IPS-18c (cell line): ENCODE measurements around the gene ZNF688.

Source experiments
- H3K4me3 ChIP-seq: 2 replicates; pipeline ENCODE4 v1.7.0; 2013; ENCODE audit warnings: low read depth, mild to moderate bottlenecking, low read length, moderate library complexity; ENCODE audit not compliant: insufficient read depth
- H3K9me3 ChIP-seq: one replicate; pipeline ENCODE4 v1.6.1; 2013; ENCODE audit warnings: mild to moderate bottlenecking, low read length, moderate library complexity; ENCODE audit not compliant: control insufficient read depth, insufficient read depth

Gene ZNF688

GRCh38 chr16:30571445-30572322 is at the start of gene ZNF688:
TSS of gene ZNF688 (minus strand) at chr16:30571714. CDS start at chr16:30571629, 85 bp downstream.
- Histone ChIP-seq H3K9me3 (no peaks in the 10 kb centered on the region), H3K4me3 (peak within 1 kb of the TSS; percentile 70)

- H3K9me3 ChIP-seq = peaks cover 4% of the 10 kb centered on the region
- H3K4me3 ChIP-seq = no peak overlapping the region
Observed at GRCh38 chr16:30620169-30620568, 48.7 kb upstream of the ZNF688 start.

- Histone ChIP-seq H3K4me3 (no peak overlapping the region), H3K9me3 (peaks cover 4% of the 10 kb centered on the region)
Observed at GRCh38 chr16:30619638-30620037, 48.1 kb upstream of the ZNF688 start.

DNA sequence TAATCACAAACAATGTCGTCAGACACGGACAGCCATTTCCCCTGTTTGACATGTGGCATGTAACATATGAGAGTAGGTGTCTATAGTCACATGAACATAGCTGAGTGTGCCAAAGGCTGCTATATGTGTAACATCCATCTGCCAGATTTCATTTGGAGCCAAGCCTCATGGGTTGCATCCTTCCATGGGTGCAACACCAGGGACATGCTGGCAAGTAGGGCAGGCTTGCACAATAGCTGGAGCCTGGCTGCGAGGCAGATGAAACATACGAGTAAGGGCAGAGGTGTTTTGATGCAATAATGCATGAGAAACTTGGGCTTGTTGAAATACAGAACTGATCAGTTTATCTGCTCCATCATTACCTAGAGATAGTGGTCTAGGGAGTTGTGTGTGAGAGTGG is 47.7 kb upstream of the ZNF688 start:
- Histone ChIP-seq H3K4me3 (no peak overlapping the region), H3K9me3 (peaks cover 3% of the 10 kb centered on the region)

DNA sequence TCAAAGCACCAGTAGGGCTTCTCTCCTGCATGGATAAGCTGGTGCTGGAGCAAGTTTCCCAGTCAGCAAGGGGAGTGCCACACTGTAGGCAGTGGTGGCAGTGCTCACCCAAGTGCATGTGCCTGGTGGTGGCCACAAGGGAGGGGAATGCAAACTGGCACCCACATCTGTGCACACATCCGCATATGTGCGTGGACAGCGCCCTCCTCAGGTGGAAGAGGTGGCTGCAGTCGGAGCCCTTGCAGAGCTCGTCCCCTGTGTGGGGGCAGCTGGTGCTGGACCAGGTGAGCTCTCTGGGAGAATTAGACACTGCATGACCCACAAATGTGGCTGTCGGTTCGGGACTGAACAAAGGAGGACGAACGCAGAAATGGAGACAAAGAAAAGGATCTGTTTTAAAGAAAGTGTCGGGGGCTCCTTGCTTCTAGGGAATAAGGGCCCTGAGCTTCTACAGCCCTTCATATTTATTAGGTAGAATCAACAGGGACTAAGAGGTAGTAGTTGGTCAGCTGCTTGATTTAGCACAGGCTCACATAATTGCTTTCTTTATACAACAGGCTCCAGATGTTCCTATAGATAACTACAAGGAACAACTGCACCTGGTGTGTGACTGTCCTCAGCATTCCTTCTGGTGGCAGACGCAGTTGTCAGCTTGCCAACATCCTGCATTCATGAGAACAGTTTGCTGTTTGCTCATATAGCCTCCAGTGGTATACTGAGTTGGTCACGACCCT is 44.0 kb upstream of the ZNF688 start:
- no peak overlapping the region for H3K4me3 ChIP-seq
- H3K9me3 ChIP-seq = no peaks in the 10 kb centered on the region

- no peaks in the 10 kb centered on the region for H3K9me3 ChIP-seq
- peak within 1 kb of the TSS; percentile 96 for H3K4me3 ChIP-seq
Observed at GRCh38 chr16:30609926-30610839, 38.7 kb upstream of the ZNF688 start, which contains the start of gene ZNF689. TSS of gene ZNF689 (minus strand) at chr16:30610389. CDS start at chr16:30610041, 348 bp downstream.

DNA sequence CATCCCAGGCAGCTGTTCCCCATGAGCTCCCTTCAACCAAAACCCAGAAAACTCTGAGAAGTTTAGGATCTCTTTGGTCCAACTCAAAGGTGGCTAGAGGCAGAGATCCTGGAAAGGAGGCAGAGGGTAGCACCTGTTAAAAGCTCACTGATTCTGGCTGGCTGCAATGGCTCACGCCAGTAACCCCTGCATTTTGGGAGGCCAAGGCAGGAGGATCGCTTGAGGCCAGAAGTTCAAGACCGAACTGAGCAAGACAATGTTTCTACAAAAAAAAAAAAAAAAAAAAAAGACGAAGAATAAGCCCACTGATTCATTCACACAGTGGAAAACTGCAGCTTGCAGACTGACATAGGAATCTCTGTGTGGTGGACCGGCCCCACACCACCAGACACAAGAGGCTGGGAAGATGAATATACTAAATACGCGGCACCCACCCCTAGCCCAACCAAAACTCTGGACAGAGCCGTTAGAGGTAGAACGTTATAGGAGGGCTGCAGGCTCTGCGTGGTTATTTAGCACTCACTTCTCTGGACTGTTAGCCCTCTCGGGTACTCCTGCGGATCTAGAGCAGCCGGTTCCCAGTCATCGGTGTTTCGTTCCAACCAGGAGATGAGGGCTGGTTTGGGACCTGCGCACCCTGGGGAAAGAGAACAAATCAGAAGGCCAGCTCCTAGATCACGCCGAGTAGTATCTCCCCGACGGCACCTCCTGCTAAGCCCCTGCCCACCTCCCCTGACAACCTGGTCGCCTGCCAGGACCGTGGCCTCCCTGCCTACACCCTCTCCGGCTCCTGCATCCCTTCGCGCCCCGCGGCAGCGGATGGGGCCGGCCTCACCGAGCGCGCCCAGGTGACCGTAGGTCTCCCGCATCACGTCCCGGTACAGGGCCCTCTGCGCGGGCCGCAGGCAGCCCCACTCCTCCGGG is 37.8 kb upstream of the ZNF688 start:
- Histone ChIP-seq H3K9me3 (no peaks in the 10 kb centered on the region), H3K4me3 (peak overlapping the region; percentile 96)

DNA sequence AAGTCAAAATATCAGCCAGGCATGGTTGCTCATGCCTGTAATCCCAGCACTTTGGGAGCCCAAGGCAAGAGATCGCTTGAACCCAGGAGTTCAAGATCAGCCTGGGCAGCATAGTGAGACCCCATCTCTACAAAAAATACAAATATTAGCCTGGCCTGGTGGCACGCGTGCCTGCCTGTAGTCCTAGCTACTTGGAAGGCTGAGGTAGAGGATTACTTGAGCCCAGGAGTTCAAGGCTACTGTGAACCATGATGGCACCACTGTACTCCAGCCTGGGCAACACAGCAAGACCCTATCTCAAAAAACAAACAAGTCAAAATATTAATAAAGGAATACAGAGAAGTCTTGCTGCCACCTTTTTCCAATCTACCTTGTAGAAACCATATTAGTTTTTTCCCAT is 34.5 kb upstream of the ZNF688 start:
- H3K9me3 ChIP-seq = no peaks in the 10 kb centered on the region
- H3K4me3 ChIP-seq = no peak overlapping the region

DNA sequence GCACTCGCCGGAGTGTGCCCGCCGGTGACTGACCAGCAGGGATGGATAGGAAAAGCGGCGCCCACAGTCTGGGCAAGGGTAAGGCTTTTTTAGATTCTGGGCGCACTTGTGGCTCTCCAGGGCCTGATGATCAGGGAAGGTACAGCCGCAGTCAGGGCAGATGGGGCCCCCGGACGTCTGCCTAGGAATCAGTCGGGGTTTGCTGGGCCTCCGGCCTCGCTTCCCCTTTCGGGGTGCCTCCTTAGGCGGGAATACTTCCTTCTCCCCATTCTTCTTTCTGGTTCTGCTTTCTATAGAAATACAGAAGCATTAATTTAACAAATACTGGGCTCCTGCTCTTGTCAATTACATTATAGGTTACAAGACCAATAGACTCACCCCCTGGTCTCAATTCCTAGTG is 33.6 kb upstream of the ZNF688 start:
- no peak overlapping the region for H3K4me3 ChIP-seq
- H3K9me3 ChIP-seq = peaks cover 1% of the 10 kb centered on the region

DNA sequence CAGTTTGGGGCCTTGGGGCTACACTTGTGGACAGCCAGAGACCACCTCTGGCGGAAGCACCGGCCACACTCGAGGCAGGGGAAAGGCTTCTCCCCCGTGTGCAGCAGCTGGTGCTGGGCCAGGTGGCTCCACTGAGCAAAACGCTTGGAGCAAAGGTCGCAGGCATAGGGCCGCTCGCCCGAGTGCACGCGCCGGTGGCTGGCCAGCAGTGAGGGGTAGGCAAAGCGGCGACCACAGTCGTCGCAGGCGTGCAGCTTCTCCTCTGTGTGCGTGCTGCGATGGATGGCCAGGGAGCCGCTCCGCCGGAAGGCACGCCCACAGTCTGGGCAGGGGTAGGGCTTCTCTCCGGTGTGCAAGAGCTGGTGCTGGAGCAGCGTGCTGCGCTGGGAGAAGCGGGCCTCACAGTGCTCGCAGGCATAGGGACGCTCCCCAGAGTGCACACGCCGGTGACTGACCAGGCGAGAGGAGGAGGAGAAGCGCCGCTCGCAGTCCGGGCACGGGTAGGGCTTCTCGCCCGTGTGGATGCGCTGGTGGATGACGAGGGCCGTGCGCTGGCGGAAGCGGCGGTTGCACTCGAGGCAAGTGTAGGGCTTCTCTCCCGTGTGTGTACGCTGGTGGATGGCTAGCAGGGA is 32.9 kb upstream of the ZNF688 start:
- no peak overlapping the region for H3K4me3 ChIP-seq
- peaks cover 2% of the 10 kb centered on the region for H3K9me3 ChIP-seq

- H3K4me3 ChIP-seq = no peak overlapping the region
Observed at GRCh38 chr16:30603945-30604315, 32.4 kb upstream of the ZNF688 start.

GRCh38 chr16:30602616-30603277 is 31.2 kb upstream of the ZNF688 start:
- H3K9me3 ChIP-seq = peaks cover 2% of the 10 kb centered on the region
- H3K4me3 ChIP-seq = no peak overlapping the region

More at GRCh38 chr16:30603945-30604315, 32.4 kb upstream of the ZNF688 start:
- peaks cover 2% of the 10 kb centered on the region for H3K9me3 ChIP-seq

GRCh38 chr16:30601966-30602365 is 30.5 kb upstream of the ZNF688 start:
- Histone ChIP-seq H3K4me3 (no peak overlapping the region), H3K9me3 (peaks cover 2% of the 10 kb centered on the region)

DNA sequence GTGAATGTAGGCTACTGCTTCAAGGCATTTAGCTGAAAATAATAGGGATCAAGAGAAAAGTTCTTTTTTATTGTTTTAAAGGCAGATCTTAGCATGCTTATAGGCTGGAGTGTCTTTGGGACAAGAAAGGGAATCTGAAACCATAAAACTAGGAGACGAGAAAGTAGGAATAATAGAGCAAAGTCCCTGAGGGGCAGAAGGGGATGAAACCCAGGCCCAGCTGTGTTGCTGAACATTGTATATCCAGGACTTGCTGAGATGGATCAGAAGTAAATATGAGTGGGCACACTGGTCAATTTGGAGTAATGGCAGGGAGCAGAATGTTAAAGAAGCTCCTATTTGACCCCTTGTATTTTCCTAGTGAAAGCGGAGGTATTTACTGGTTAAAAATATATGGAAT is 29.4 kb upstream of the ZNF688 start:
- H3K4me3 ChIP-seq = no peak overlapping the region
- peaks cover 4% of the 10 kb centered on the region for H3K9me3 ChIP-seq

DNA sequence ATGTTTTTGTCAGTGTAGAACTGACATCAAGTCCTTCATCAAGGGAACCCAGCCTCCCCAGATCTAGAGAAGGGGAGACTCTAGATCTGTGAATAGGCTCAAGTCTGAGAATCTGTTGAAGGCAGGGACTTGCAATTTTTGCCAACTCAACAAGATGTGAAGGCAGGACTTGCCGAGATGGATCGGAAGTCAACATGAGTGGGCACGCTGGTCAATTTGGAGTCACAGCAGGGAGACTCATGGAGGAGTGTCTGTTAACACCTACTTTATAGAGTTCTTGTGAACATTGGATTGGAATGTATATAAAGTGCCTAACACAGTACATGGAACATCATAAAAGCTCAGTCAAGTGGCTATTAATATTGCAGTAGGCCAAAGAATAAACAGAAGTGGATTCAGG is 28.7 kb upstream of the ZNF688 start:
- Histone ChIP-seq H3K4me3 (no peak overlapping the region), H3K9me3 (peaks cover 4% of the 10 kb centered on the region)
